ENCODE results near the gene INSC.
"Not testable (repeated sequence)": the region's sequence is repeated elsewhere in the genome, so short reads cannot be mapped to it uniquely, and the experiment has no call there.

- TF ChIP-seq POLR2AphosphoS5, CTCF, POLR2A, EP300 (IDR thresholded peaks at IDR 0.05): not testable (repeated sequence)
Measured at GRCh38 chr11:15069751-15070150, 45.0 kb upstream of the INSC start.

All from gastroesophageal sphincter (tissue), 3 donors.